ENCODE measurements around the gene ASB1.

ASB1 gene

GRCh38 chr2:238467792-238468191 is 41.1 kb downstream of the ASB1 start:
- DNase-seq (ENCODE audit: low read depth) = peak; percentile 58

- no peak for DNase-seq (ENCODE audit: low read depth)
These were observed 42.4 kb downstream of the ASB1 start for GRCh38 chr2:238469155-238469554.

GRCh38 chr2:238473014-238473413 is 46.3 kb downstream of the ASB1 start:
- DNase-seq (ENCODE audit: low read depth) = no peak

DNA sequence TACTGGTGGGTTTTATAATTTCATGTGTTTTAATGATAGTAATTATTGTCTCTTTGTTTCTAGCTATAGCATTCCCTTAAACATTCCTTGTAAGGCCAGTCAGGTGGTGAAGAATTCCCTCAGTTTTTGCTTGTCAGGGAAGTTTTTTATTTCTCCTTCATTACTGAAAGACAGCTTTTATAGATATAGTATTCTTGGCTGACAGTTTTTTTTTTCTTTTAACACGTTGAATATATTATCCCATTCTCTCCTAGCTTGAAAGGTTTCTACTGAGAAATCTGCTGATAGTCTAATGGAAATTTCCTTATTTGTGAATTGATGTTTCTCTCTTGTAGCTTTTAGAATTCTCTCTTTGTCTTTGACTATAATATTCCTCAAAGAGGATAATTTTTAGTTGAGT is 46.8 kb downstream of the ASB1 start:
- no peak for DNase-seq (ENCODE audit: low read depth)

GRCh38 chr2:238475034-238475433 is 48.3 kb downstream of the ASB1 start:
- no peak for DNase-seq (ENCODE audit: low read depth)

DNA sequence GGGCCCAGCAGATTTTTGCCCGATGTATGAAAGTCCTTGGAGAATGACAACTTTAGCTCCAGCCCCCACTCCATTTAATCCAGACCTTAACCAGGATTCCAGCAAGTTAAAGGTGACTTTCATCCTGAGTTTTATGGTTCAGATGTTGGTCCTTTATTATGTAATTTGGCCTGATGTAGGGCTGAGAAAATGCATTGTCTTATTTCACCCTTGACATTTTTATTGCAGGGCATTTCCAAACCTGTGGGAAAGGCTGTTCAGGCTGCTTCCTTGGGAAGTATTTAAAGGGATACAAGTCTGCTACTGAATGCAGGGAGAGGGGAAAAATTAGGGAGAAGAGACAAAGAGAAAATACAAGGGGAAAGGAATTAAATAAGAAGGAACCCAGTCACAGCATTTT is 48.8 kb downstream of the ASB1 start:
- no peak for DNase-seq (ENCODE audit: low read depth)

GRCh38 chr2:238476258-238476657 is 49.5 kb downstream of the ASB1 start:
- no peak for DNase-seq (ENCODE audit: low read depth)

DNA sequence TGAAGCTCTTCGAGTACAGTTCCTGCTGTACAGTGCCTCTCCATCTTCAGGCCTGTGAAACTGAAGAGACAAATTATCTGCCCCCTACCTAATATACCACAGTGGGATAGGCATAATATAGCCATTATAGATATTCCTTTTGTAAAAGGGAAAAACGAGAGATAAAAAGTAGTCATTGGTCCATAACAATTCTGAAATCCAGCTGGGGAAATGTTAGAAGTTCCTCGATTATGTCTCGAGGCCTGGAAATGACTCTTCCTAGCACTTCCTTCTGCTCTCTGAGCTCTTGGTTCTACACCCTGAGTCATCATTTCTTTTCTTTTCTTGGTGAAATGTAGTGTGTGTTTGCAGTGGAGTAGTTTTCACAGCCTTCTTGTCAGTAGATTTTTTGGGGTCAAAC is 51.5 kb downstream of the ASB1 start:
- DNase-seq (ENCODE audit: low read depth) = no peak

GRCh38 chr2:238479847-238480246 is 53.1 kb downstream of the ASB1 start:
- DNase-seq (ENCODE audit: low read depth) = no peak

- no peak for DNase-seq (ENCODE audit: low read depth)
These were observed 56.3 kb downstream of the ASB1 start for GRCh38 chr2:238483021-238483420.

GRCh38 chr2:238483656-238484055 is 56.9 kb downstream of the ASB1 start:
- DNase-seq (ENCODE audit: low read depth) = no peak

DNA sequence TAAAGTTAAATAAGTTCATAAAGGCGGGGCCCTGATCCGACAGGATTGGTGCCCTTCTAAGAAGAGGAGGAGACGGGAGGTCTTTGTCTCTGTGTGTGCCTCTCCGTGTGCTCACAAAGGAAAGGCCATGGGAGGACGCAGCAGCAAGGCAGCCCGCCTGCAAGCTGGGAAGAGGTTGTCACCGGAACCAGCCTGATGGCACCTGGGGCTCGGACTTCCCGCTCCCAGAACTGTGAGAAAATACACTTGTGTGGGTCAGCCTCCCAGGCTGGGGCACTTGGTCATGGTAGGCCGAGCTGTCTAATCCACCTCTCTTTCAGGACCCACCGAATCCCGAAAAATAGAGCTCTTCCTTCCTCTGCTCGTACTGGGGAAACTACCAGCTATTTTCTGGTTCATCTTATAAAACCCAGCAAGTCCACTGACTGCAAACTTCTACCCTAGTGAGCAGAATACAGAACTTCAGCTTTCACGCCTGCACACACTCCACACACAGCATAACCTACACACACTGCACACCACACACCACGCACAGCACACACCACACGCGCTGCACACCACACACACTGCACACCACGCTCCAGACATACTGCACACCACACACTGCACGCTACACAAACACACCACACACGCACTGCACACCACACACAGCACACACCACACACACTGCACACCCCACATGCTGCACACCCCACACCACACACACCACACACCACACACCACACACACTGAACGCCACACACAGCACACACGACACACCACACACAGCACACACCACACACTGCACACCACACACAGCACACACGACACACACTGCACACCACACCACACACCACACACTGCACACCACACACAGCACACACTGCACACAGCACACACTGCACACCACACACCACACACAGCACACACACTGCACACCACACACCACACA is 58.1 kb downstream of the ASB1 start:
- DNase-seq (ENCODE audit: low read depth) = no peak

DNA sequence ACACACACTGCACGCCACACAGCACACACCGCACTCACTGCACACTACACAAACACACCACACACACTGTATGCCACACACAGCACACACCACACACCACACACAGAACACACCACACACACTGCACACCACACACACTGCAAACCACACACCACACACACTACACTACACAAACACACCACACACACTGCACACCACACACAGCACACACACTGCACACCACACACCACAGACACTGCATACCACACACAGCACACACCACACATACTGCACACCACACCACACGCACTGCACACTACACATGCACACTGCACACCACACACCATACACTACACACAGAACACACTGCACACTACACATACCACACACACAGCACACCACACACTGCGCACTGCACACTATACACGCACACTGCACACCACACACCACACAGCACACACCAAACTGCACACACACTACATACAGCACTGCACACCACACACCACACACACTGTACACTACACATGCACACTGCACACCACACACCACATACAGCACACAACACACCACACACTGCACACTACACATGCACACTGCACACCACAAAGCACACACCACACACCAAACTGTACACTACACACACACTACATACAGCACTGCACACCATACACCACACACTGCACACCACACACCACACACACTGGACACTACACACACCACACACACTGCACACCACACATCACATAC is 59.6 kb downstream of the ASB1 start:
- no peak for DNase-seq (ENCODE audit: low read depth)

DNA sequence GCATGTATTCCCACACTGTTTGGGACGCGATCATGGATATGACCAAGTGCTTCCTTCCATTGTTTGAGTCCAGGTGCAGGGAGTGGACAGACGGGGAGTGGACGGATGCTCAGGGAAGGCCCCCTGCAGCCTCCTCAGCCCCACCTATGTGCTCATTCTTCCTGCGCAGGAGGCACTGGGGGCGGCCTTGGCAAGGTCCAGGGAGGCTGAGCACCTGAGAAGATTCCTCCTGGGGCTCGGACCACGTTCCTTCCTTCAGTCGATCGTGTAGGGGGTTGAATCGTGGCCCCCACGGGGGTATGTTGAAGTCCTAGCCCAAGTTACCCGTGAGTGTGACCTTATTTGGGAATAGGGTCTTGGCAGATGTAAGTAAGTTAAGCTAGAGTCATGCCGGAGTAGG is 60.4 kb downstream of the ASB1 start:
- no peak for DNase-seq (ENCODE audit: low read depth)

- no peak for DNase-seq (ENCODE audit: low read depth)
These were observed 61.1 kb downstream of the ASB1 start for GRCh38 chr2:238487652-238488346.

DNA sequence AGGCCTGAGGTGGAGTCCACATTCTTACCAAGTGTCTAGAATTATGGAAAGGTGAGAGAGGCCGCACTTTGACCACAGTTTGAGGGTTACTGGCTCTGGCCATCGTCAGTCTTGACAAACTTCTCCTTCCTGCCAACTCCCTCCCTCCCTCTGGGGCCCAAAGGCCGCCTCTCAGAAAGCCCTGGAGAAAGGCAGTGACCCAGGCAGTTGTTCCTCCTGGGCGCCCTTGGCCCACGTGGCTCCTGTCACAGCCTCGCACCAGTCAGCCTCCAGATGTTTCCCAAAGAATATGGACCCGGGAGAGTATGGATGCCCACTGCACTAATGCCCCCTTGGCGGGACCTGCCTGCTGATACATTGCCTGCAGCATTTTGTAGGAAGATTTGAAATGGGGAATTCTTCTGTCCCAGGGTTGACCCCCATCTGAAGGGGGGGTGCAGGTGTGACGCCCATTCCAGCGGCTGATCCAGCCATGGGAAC is 61.7 kb downstream of the ASB1 start:
- DNase-seq (ENCODE audit: low read depth) = no peak

- no peak for DNase-seq (ENCODE audit: low read depth)
These were observed 62.7 kb downstream of the ASB1 start for GRCh38 chr2:238489431-238489830.

- no peak for DNase-seq (ENCODE audit: low read depth)
These were observed 63.2 kb downstream of the ASB1 start for GRCh38 chr2:238489896-238490295.

GRCh38 chr2:238492840-238493239 is 66.1 kb downstream of the ASB1 start:
- no peak for DNase-seq (ENCODE audit: low read depth)

- no peak for DNase-seq (ENCODE audit: low read depth)
These were observed 66.7 kb downstream of the ASB1 start for GRCh38 chr2:238493411-238493810.

DNA sequence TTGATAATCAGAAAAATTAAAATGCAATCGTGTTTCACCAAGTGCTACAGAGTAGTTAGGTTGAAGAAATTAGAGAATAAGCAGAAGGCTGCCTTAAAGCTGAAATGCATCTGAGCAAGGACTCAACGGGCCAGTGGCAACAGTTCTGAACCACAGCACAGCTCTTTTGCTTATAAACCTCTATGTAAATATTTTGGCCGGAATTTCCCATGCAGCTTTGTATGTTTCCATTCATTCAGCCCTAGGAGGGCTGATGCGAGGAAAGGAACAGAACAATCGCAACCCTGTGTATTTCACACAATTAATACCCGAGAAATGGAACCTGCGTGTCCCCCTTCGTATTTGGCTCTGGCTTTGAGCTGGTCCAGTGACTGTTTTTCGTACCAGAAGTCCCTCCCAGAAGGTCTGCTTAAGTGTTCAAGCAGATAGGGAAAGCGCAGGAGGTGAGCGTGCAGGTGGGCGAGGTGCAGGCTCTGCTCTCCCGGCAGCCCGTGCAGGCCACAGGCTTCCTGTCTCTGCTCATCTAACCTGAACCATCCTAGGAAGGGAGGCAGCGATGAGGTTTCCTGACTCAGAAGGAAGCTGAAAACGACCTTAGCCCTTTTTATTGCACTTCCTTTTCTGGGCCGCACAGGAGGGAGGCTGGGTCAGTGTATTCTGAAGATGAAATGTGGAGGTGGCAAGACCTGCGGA is 67.3 kb downstream of the ASB1 start:
- DNase-seq (ENCODE audit: low read depth) = no peak

GRCh38 chr2:238494573-238494961 is 67.8 kb downstream of the ASB1 start:
- no peak for DNase-seq (ENCODE audit: low read depth)
